ENCODE results near the gene TMEM121B.
A peak's percentile ranks its signal among the peaks of the same experiment; 100 is the strongest.

TMEM121B gene

DNA sequence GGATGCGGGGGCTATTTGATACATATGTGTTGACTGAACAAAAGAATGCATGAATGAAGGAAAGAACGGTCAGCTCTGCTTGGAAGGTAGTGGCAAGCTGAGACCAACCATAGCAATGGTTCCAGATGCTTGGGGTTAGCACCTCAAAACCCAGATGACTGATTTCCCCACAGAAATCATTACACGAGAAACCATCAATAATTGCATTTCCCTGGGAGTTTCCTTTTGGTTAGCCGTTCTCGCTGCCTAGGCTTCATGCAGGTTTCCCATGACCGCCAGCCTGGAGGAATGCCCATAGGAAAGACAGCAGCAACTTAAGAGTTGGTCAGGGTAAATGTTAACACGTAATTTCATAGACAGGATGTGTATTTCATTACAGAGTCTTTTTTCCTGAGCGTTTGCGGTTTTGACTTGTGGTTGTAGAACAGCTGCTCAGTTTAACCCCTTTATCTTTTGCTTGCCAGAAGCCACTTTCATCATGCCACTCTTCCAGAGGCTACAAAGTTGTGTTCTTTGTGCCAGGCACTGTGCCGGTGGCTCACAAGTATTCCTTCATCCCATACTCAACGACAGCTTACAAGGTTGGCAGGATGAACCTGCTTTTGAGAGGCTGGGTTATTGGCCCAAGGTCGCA lies 33.5 kb downstream of the TMEM121B start:
- no peak for DNase-seq

- DNase-seq: no peak
Observed at GRCh38 chr22:17086788-17087497, 34.2 kb downstream of the TMEM121B start.

- no peak for DNase-seq
Observed at GRCh38 chr22:17086296-17086695, 34.9 kb downstream of the TMEM121B start.

DNA sequence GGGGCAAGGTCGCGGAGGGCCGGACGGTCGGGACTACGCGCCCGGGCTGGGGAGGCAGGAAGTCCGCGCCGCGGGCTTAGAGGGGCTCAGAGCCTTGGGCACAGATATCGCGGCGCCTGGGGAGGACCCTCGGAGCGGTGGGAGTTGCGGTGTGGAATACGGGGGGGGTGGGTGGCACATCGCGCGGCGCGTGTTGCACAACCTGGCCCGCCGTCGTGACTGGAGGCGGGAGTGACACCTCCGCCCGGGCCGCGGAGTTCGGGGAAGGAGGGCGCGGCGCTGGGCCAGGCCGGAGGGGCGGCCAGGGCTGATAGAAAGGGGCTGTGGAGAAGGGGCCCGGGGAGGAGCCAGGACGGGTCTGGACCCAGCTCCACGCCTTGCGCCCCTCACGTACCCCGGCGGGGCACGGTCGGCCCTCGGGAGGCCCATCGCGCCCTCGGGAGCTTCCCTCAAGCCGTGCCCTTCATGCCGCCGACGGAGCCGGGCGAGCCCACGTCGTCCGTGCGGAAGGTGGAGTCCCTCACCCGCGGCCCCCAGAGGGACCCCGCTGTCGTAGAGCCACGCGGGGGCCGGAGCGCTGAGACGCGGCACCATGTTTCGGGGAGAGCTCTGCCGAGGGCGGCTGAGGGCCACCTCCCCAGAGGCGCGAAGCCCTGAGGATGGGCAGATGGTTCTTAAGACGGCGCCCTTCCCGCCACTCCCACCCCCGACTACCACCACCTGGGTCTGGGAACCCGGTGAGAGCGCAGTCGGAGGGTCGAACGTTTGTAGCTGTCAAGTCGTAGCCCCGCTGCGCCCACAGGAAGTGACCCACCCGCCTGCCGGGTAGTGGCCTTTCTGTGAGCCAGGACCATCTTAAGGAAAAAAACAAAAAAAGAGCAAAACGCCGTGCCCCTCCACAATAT lies 35.6 kb downstream of the TMEM121B start:
- DNase-seq: no peak

GRCh38 chr22:17084554-17085276 lies 36.4 kb downstream of the TMEM121B start, which contains the start of gene IL17RA:
TSS of gene IL17RA (plus strand) at chr22:17085000. CDS start at chr22:17085092, 92 bp downstream.
- peak; percentile 92 for DNase-seq

DNA sequence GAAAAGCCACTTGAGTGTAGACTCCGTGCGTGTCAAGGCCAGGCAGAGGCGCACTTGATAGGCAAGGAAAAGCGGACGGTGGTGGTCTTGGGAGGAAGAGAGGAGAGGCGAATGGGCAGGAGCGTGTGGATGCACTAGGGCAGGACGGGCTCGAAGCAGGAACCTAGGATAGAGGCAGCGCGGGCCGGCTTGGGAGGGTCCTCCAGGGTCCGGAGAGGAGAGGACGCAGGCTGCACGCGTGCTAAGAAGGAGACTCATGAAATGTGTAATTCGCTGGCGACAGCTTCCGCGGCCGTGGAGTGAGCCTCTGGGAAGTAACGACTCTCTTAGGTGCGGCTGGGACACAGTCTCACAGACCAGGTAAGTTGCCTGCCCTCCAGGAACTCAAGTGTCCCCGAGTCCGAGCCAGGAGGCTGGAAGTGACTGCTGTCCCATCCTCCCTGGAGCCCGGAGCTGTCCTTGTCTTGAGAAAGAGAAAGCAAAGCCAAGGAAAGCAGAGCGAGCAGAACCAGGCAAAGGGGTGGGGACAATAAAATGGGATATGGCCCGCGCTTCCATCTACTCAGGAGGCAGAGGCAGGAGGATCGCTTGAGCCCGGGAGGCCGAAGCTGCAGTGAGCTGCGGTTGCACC lies 37.2 kb downstream of the TMEM121B start:
- DNase-seq: no peak

GRCh38 chr22:17083255-17083654 lies 37.9 kb downstream of the TMEM121B start:
- DNase-seq: no peak

DNA sequence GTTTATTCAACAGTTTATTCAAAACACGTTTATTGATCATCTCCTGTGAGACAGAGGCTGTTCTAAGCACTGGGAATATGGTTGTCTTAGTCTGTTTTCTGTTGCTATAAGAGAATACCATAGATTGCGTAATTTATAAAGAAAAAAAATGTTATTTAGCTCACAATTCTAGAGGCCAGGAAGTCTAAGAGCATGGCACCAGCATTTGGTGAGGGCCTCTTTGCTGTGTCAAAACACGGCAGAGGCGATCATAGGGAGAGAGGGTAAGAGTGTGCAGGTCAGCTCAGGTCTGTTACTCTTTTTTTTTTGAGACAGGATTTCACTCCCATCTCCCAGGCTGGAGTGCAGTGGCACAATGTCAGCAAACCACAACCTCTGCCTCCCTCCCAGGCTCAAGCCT lies 41.6 kb downstream of the TMEM121B start:
- DNase-seq: no peak

GRCh38 chr22:17077255-17077654 lies 43.9 kb downstream of the TMEM121B start:
- DNase-seq: no peak

DNA sequence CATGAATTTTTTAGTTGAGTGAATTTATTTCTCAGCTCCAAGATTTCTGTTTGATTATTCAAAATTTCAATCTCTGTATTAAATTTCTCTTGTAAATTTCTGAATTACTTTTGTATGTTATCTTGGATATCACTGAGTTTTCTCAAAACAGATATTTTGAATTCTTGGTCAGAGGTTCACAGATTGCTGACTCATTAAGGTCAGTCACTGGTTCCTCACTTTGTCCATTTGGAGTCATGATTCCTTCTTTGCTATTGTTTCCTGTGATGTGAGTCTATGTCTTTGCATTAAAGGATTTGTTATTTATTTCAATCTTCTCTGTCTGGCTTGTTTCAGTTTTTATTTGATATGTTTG lies 46.5 kb downstream of the TMEM121B start:
- DNase-seq: no peak

DNA sequence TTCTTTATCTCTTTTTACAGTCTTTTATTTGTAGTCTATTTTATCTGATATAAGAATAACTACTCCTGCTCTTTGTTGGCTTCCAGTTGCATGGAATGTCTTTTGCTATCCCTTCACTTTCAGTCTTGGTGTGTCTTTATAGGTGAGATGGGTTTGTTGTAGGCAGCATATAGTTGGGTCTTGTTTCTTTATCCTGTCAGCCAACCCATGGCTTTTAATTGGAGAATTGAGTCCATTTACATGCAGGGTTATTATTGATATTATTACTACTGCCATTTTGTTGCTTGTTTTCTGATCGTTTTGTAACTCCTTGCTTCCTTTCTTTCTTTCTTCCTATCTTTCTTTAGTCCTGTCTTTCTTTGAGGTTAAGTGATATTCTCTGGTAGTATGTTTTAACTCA lies 48.3 kb downstream of the TMEM121B start:
- no peak for DNase-seq
